Retina (tissue), 1 donor: ENCODE measurements around the gene GBGT1.
"Not testable (repeated sequence)": the region's sequence is repeated elsewhere in the genome, so short reads cannot be mapped to it uniquely, and the experiment has no call there.

Experiments used
- DNase-seq: peaks from one replicate; pipeline ENCODE4 v3.0.0-alpha.2; 2016

The GBGT1 gene

GRCh38 chr9:133163504-133164172 is at the start of gene GBGT1:
TSS of gene GBGT1 (minus strand) at chr9:133163914. CDS start at chr9:133162412, 1,502 bp downstream.
- DNase-seq = peak; percentile 75

GRCh38 chr9:133210609-133211008 is 46.9 kb upstream of the GBGT1 start:
- no peak for DNase-seq

GRCh38 chr9:133210202-133210532 is 46.5 kb upstream of the GBGT1 start:
- DNase-seq = no peak

GRCh38 chr9:133209327-133210201 is 45.9 kb upstream of the GBGT1 start:
- not testable (repeated sequence) for DNase-seq

GRCh38 chr9:133208880-133209300 is 45.2 kb upstream of the GBGT1 start, which contains the start of gene OBP2B:
TSS of gene OBP2B (minus strand) at chr9:133209250. CDS start at chr9:133209199, 51 bp downstream.
- not testable (repeated sequence) for DNase-seq

GRCh38 chr9:133208171-133208879 is 44.6 kb upstream of the GBGT1 start:
- not testable (repeated sequence) for DNase-seq

GRCh38 chr9:133207540-133208170 is 43.9 kb upstream of the GBGT1 start:
- no peak for DNase-seq

GRCh38 chr9:133207021-133207531 is 43.4 kb upstream of the GBGT1 start:
- no peak for DNase-seq

DNA sequence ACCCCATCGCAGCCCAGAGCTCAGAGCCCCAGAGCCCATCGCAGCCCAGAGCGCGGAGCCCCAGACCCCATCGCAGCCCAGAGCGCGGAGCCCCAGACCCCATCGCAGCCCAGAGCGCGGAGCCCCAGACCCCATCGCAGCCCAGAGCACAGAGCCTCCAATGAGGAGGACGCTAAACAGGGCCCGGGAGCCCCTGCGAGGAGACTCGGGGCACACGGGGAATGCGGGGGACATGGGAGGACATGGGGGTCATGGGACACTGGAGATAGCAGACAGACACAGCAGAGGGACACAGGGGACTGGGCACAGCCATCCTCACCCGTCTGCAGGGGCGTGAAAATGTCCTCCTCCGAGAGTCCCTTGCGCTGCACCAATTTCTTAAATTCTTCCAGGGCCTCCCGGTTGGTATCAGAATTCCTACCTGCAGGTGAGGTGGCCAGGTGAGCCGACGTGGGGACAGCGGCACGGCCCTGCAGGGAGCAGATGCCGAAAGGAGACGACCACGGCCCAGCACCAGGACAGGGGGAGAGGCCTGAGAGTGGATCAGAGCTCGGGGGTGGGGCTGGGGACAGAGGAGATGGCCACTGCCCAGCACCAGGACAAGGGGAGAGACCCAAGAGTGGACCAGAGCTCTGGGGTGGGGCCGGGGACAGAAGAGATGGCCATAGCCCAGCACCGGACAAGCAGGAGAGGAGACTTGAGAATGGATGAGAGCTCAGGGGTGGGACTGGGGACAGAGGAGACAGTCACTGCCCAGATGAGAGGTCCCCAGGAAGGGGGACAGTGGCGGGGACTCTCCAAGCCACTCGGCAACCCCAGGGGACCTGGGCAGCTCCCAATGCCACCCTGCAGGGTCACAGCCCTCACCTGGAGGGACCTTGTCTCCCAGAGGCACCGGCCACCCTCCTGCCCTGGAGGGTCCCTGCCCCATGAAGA is 42.5 kb upstream of the GBGT1 start:
- DNase-seq = no peak

GRCh38 chr9:133205481-133205887 is 41.8 kb upstream of the GBGT1 start:
- DNase-seq = not testable (repeated sequence)

- no peak for DNase-seq
Observed at GRCh38 chr9:133204993-133205336, 41.3 kb upstream of the GBGT1 start.

DNA sequence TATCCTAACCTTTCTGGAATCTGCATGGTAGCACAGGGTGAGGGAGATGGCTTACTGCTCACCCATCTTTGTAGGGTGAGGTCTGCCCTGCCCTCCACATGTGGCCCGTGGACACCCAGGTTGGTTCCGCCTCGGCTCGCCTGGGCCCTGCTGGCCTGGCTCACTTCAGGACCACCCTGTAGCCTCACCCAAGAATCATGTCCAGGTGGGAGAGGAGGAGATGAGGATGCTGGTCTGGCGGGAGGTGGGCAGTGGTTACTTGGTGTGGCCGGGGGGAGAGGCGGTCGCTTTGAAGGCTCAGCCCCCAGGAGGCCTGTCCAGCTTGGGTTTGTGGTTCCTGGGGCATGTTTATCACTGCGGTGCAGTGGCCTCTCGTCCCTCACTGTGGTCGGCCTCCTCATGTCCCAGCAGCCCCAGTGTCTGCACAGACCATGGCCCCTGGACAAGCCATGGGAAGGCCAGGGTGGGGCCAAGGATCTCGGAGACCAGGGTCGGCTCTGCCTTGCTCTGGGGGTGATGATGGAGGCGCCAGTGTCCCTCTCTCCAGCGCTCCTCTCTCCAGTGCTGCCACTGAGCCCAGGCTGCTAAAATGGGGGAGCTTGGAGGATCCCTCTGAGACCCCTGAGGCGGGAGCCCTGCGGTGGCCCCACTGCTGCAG is 40.8 kb upstream of the GBGT1 start:
- DNase-seq = no peak

DNA sequence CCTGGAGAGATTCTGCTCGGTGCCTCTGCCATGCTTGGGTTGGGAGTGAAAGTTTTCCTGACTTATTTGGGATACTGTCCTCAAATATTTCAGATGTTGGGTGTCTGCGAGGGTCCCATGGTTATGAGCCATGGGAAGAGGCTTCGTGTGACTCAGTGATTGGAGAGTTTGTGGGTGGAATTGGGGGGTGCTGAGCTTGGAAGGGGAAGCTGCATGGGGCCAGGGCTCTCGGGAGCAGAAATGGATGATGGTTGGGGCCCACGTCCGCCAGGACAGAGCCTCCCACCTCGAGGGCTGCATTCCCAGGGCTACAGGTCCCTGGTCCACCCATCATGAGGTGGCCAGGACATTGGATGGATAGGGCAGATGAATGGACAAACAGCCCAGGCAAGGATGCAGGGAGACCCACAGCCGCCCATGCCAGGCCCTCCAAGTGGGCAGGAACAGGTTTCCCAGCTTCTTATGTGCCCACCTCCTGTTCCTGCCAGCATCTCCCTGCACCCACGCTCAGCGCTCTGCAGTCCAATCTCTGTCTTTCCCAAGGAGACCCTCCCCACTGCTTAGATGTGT is 39.9 kb upstream of the GBGT1 start:
- DNase-seq = no peak

DNA sequence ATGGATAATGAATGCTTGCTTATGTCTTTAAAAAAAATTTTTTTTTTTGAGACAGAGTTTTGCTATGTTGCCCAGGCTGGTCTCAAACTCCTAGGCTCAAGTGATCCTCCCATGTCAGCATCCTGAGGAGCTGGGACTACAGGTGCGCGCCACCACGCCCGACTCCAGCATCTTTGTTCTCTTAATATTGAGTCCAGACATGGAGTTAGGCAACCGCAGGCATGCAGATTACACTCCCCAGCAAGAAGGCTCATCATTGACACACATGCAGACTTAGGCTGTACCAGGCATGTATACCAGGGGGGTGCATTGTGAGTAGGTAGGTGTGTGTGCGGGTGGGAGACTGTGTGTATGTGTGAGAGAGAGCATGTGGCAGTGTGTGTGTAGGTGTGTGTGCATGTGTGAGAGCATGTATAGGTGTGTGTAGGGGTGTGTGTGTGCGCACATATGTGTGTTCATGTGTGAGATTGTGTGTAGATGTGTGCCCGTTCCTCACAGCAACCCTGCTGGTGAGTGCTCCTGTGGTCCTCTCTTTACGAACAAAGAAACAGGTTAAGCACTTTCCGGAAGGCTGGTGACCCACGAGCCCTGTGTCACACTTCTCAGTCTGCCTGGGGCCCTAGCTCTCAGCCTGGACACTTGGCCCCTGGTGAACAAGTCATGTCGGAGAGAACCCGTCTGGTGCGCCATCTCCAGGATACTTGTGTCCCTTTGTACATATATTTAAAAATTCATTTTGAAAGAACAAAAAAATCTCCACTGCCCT is 39.2 kb upstream of the GBGT1 start:
- DNase-seq = no peak

DNA sequence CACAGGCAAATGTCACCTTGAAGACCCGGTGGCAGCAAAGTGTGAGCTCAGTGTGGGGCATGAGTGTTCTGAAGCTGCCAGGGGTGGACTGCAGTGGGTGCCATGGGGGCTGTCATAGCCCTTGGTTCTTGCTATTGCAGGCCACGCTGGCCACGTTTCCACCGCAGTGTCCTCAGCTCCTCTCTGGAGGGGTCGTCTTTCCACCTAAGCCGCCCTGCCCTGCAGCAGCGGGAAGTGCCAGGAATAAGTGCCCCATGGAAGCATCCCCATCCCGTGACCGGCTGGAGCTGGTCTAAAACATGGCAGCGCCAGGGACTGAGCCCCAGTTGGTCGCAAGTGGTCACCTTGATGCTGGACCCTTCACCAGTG is 38.4 kb upstream of the GBGT1 start:
- no peak for DNase-seq

- no peak for DNase-seq
Observed at GRCh38 chr9:133201424-133202144, 37.9 kb upstream of the GBGT1 start.

DNA sequence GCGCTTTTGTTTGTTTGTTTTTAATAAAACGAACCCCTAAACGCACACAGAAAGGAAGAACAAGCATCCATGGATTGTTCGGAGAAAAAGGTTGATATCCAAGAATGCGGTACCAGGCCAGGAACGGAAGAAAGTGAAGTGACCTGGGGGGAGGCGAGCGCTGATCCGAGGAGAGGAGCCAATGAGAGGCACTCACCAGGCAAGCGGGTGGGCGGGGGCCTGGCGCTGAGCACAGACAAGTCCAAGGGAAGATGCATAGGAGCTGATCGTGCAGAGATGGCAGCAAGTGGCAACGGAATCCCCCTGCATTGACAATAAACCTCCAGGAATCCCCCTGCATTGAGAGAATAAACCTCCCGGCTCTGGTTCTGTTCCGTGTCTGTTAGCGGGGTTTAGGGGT is 36.9 kb upstream of the GBGT1 start:
- DNase-seq = no peak

DNA sequence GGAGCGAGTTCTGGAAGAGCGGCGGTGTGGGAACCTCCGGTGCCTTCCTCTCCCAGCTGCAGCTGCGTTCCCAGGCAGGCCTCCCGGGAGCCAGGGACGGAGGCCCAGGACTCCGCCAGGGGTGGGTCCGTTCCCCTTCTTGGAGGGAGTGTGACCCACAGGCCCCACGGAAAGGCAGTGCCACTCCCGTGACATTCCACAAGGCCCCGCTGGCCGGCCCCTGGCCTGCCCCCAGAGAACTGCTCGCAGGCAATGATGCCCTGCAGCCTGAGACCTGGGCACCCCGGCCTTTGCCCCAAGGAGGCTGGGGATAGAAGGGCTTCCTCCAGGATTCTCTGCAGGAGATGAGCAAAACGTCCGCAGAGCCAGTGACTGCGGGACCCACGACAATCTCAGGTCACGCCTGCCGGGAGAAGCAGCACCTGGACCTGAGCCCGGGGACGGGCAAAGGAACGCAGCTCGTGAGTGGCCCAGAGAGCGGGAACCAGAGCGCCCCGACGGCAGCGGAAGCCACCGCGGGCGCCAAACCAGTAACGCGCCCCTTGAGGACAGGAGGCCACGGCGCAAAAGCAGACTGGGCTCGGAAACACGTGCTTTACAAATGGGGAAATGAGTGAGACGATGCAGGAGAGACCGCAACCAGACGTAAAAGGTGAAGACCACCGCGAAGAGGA is 36.1 kb upstream of the GBGT1 start:
- peak; percentile 69 for DNase-seq

- DNase-seq = no peak
Observed at GRCh38 chr9:133195029-133195428, 31.3 kb upstream of the GBGT1 start.
